Endothelial cell of umbilical vein (primary cell): ENCODE data around the gene TMX1. TPM values are rescaled to one million over a fixed set of nuclear protein-coding genes. Genes with fewer than 3 reads are reported as not detected.
"Not testable (repeated sequence)": the region's sequence is repeated elsewhere in the genome, so short reads cannot be mapped to it uniquely, and the experiment has no call there.

Experiments used
- BruUV-seq: library from RNA; stranded (reverse); fragments of 400-500 nt; replicated peaks from 2 replicates; lab custom pipeline; 2021; lab: Mats Ljungman, UMichigan
- CTCF ChIA-PET: fragments of 300-600, 350-600 bp; sonication (Branson Sonifier 250); formaldehyde crosslinking; loops from one replicate; lab custom pipeline; 2021; ENCODE audit warnings: antibody characterized with exemption, inconsistent platforms; lab: Charles Lee
- POLR2A ChIA-PET: fragments of 300-600, 350-600 bp; sonication (Branson Sonifier 250); formaldehyde crosslinking; loops from one replicate; lab custom pipeline; 2021; ENCODE audit warnings: antibody characterized with exemption, inconsistent platforms; lab: Charles Lee
- DNase-seq: peaks from one replicate; pipeline ENCODE4 v3.0.0-alpha.2; 2011; ENCODE audit warnings: low read depth, low spot score
- FAIRE-seq: peaks from 2 replicates; lab custom pipeline; 2011; peaks lifted over from hg19 to GRCh38; lab: Jason Lieb, UNC
- H2AFZ ChIP-seq: 2 replicates; pipeline ENCODE4 v1.6.0; 2012; ENCODE audit warnings: low read depth, low read length, control low read depth, inconsistent platforms
- H3K27ac ChIP-seq: 2 replicates; pipeline ENCODE4 v1.5.1; 2011; ENCODE audit warnings: low read depth, mild to moderate bottlenecking, control low read depth, low read length, moderate library complexity; ENCODE audit not compliant: insufficient read depth
- H3K27me3 ChIP-seq, 2 experiments: 2 replicates each; pipeline versions ENCODE4 v1.6.0 to v1.6.1; 2011; ENCODE audit warnings: low read length in 2 of 2, mixed read lengths in 1 of 2; ENCODE audit not compliant: control insufficient read depth in 2 of 2, insufficient read depth in 2 of 2
- H3K36me3 ChIP-seq, 2 experiments: 2 replicates in 1 of 2; 3 replicates in 1 of 2; pipeline ENCODE4 v1.5.1; 2011; ENCODE audit warnings: low read length in 2 of 2, mild to moderate bottlenecking in 1 of 2, moderate library complexity in 1 of 2; ENCODE audit not compliant: control insufficient read depth in 2 of 2, insufficient read depth in 2 of 2; ENCODE audit errors: extremely low read depth in 1 of 2
- H3K4me1 ChIP-seq: 3 replicates; pipeline ENCODE4 v1.5.1; 2011; ENCODE audit warnings: mild to moderate bottlenecking, low read length; ENCODE audit not compliant: control insufficient read depth, insufficient read depth; ENCODE audit errors: extremely low read depth
- H3K4me2 ChIP-seq: 2 replicates; pipeline ENCODE4 v1.6.1; 2011; ENCODE audit warnings: low read length, control low read depth, mixed read lengths; ENCODE audit not compliant: insufficient read depth
- H3K4me3 ChIP-seq, 3 experiments: fragments of 200-600 bp in 1 of 3; sonication (generic), shearing (Covaris generic) in 1 of 3; replicated peaks in 1 of 3; 2 replicates each; pipeline ENCODE4 v1.5.1; 2011 to 2016; ENCODE audit warnings: control low read depth in 3 of 3, low read length in 3 of 3, mild to moderate bottlenecking in 2 of 3, inconsistent platforms in 1 of 3, low read depth in 1 of 3, moderate library complexity in 1 of 3; ENCODE audit not compliant: insufficient read depth in 1 of 3
- H3K79me2 ChIP-seq: 2 replicates; pipeline ENCODE4 v1.6.0; 2012; ENCODE audit warnings: low read length, inconsistent platforms; ENCODE audit not compliant: control insufficient read depth, insufficient read depth
- H3K9ac ChIP-seq: replicated peaks from 2 replicates; pipeline ENCODE3; 2011; ENCODE audit warnings: low read length, control low read depth; ENCODE audit not compliant: insufficient read depth; ENCODE audit errors: extremely low read depth
- H3K9me1 ChIP-seq: replicated peaks from 3 replicates; pipeline ENCODE4 v1.6.0; 2011; ENCODE audit warnings: mild to moderate bottlenecking, low read length; ENCODE audit not compliant: control insufficient read depth, insufficient read depth; ENCODE audit errors: extremely low read depth
- H3K9me3 ChIP-seq: replicated peaks from 2 replicates; pipeline ENCODE4 v1.5.1; 2012; ENCODE audit warnings: low read length, inconsistent platforms; ENCODE audit not compliant: control insufficient read depth, insufficient read depth
- H4K20me1 ChIP-seq: replicated peaks from 2 replicates; pipeline ENCODE3; 2011; ENCODE audit warnings: mild to moderate bottlenecking, low read length; ENCODE audit not compliant: control insufficient read depth, insufficient read depth; ENCODE audit errors: extremely low read depth
- CTCF ChIP-seq, 2 donors: IDR thresholded peaks; 1 replicate in 1 of 2; 2 replicates in 1 of 2; pipeline ENCODE4 v1.5.1; 2011; ENCODE audit warnings: low read length in 2 of 2, mild to moderate bottlenecking in 2 of 2, moderate library complexity in 2 of 2, control low read depth in 1 of 2, inconsistent platforms in 1 of 2, low read depth in 1 of 2; ENCODE audit not compliant: insufficient read depth in 1 of 2; ENCODE audit errors: extremely low read depth in 1 of 2
- MAX ChIP-seq: IDR thresholded peaks from 2 replicates; pipeline ENCODE4 v1.6.1; 2011; ENCODE audit not compliant: insufficient read depth, insufficient read length
- MYC ChIP-seq: IDR thresholded peaks from one replicate; pipeline ENCODE4 v1.6.1; 2011; ENCODE audit warnings: mild to moderate bottlenecking, low read depth, low read length
- dilution Hi-C: fragments of 300-500 bp; cut with MboI; formaldehyde crosslinking; loops from one replicate; pipeline ENCODE4 v1.15.0; 2019; ENCODE audit warnings: low sequenced_read_pairs; ENCODE audit not compliant: extremely low pct_ligation_motif_present
- intact Hi-C: fragments of 100-400 bp; cut with micrococcal nuclease; formaldehyde crosslinking; loops from one replicate; pipeline ENCODE4 v1.10.0; 2022
- polyA plus RNA-seq, 4 experiments: library from polyadenylated mRNA; depleted of rRNA in 3 of 4; stranded (reverse) in 3 of 4; unstranded in 1 of 4; fragments of >200 nt; gene quantifications; 2 replicates each; pipeline versions ENCODE4 v1.2.1 to v1.2.3, GENCODE V29; 2011 to 2012; ENCODE audit warnings: missing spikeins in 1 of 4
- total RNA-seq: library from RNA; stranded (reverse); gene quantifications from 2 replicates; pipeline ENCODE4 v1.2.3, GENCODE V29; 2021

TMX1 gene
- total and polyA plus RNA-seq, 2 donors (not counting 3 experiments of a cell fraction or from before 2014, with no cell fraction given): 11.4 to 41.9 TPM

- H4K20me1 ChIP-seq: no peaks in the 10 kb centered on the region
- ChIA-PET CTCF (interaction anchor here (0.6 to 2.9 kb wide), 15 partner anchors 9 to 561 kb away, joined by 3 to 14 read pairs (median 5); partner anchors contain the start of genes PYGL and TMX1), POLR2A (no interaction called here)
- H3K27ac ChIP-seq: no peak overlapping the region
- no peak overlapping the region for H2AFZ ChIP-seq
- H3K4me1 ChIP-seq: no peaks in the 10 kb centered on the region
- H3K36me3 ChIP-seq: no peaks in the 10 kb centered on the region
- H3K27me3 ChIP-seq: peaks cover 0 to 3% of the 10 kb centered on the region in 2 experiments
- H3K9me3 ChIP-seq: no peaks in the 10 kb centered on the region
- dilution Hi-C loops: no loop called here
- H3K9ac ChIP-seq: no peak overlapping the region
- peak; percentile 45 for DNase-seq
- FAIRE-seq: peak; percentile 77
- intact Hi-C loops: loop anchor here (1.0 kb wide), 1 partner anchor 265 kb away; no protein-coding TSS in a partner anchor
- no peaks in the 10 kb centered on the region for H3K9me1 ChIP-seq
- no peaks in the 10 kb centered on the region for H3K79me2 ChIP-seq
- TF ChIP-seq MYC (no peak), MAX (no peak), CTCF (IDR thresholded peaks at IDR 0.05; ENCODE audit: extremely low read depth in 1 of 2, insufficient read depth in 1 of 2, low read depth in 1 of 2, low read length in 2 of 2) (peak; percentile 16 to 37)
- H3K4me2 ChIP-seq: no peak overlapping the region
- H3K4me3 ChIP-seq: no peak overlapping the region
- BruUV-seq: no TSS peak
Observed at GRCh38 chr14:51219473-51220448, 20.3 kb upstream of the TMX1 start.

- H3K27me3 ChIP-seq, dilution Hi-C loops, H2AFZ ChIP-seq, H3K4me3 ChIP-seq, H3K79me2 ChIP-seq, CTCF ChIA-PET, DNase-seq, intact Hi-C loops, BruUV-seq, H3K4me1 ChIP-seq, H3K36me3 ChIP-seq, H3K4me2 ChIP-seq, H3K9me1 ChIP-seq, H3K27ac ChIP-seq, H4K20me1 ChIP-seq, FAIRE-seq, H3K9ac ChIP-seq, H3K9me3 ChIP-seq: not testable (repeated sequence)
- POLR2A ChIA-PET: interaction anchor here (0.6 kb wide), 1 partner anchor 55 kb away, joined by 3 read pairs; no protein-coding TSS in a partner anchor
Observed at GRCh38 chr14:51223463-51223862, 16.6 kb upstream of the TMX1 start.
